Neural cell (in vitro differentiated cells): ENCODE results near the gene CST9. TPM values are rescaled to one million over a fixed set of nuclear protein-coding genes. Genes with fewer than 3 reads are reported as not detected.

Experiments
- H2AFZ ChIP-seq: fragments of 200-600, 300-800 bp; sonication (generic), shearing (Covaris generic); 2 replicates; pipeline ENCODE4 v1.6.0; 2014; ENCODE audit warnings: low read depth, mild to moderate bottlenecking, antibody characterized with exemption, low read length, moderate library complexity
- H3F3A ChIP-seq: fragments of 200-600 bp; shearing (Covaris generic); 2 replicates; pipeline ENCODE4 v1.6.1; 2016; ENCODE audit warnings: mild to moderate bottlenecking, moderate library complexity, mixed read lengths, antibody characterized with exemption, low read length; ENCODE audit not compliant: insufficient read depth, poor library complexity, severe bottlenecking
- H3K27ac ChIP-seq: fragments of 200-600, 300-800 bp; sonication (generic), shearing (Covaris generic); 2 replicates; pipeline ENCODE4 v1.5.1; 2014; ENCODE audit warnings: mild to moderate bottlenecking, low read length, moderate library complexity
- H3K27me3 ChIP-seq: fragments of 300-800, 200-600 bp; sonication (generic), shearing (Covaris generic); 2 replicates; pipeline ENCODE4 v1.6.0; 2014; ENCODE audit warnings: mild to moderate bottlenecking, low read depth, low read length, moderate library complexity; ENCODE audit not compliant: insufficient read depth
- H3K36me3 ChIP-seq: fragments of 300-800, 200-600 bp; sonication (generic), shearing (Covaris generic); 2 replicates; pipeline ENCODE4 v1.5.1; 2014; ENCODE audit warnings: mild to moderate bottlenecking, antibody characterized with exemption, low read length, moderate library complexity; ENCODE audit not compliant: insufficient read depth
- H3K4me2 ChIP-seq: fragments of 300-800, 200-600 bp; sonication (generic), shearing (Covaris generic); 2 replicates; pipeline ENCODE4 v1.6.0; 2014; ENCODE audit warnings: mild to moderate bottlenecking, low read length
- H3K4me3 ChIP-seq: fragments of 300-800, 200-600 bp; sonication (generic), shearing (Covaris generic); 2 replicates; pipeline ENCODE4 v1.5.1; 2014; ENCODE audit warnings: mild to moderate bottlenecking, low read length, moderate library complexity
- H3K79me2 ChIP-seq: fragments of 200-600 bp; shearing (Covaris generic); replicated peaks from 2 replicates; pipeline ENCODE4 v1.6.0; 2014; ENCODE audit warnings: mild to moderate bottlenecking, low read length, moderate library complexity; ENCODE audit not compliant: insufficient read depth
- H3K9ac ChIP-seq: fragments of 300-800, 200-600 bp; sonication (generic), shearing (Covaris generic); 2 replicates; pipeline ENCODE4 v1.6.1; 2016; ENCODE audit warnings: mild to moderate bottlenecking, low read length, mixed read lengths
- H3K9me2 ChIP-seq: fragments of 200-600 bp; shearing (Covaris generic); 2 replicates; pipeline ENCODE4 v1.6.1; 2016; ENCODE audit warnings: mild to moderate bottlenecking, low read length, mixed read lengths; ENCODE audit not compliant: insufficient read depth
- H3K9me3 ChIP-seq: fragments of 200-600, 300-800 bp; sonication (generic), shearing (Covaris generic); 2 replicates; pipeline ENCODE4 v1.6.1; 2016; ENCODE audit warnings: mild to moderate bottlenecking, mixed run types, low read length, moderate library complexity, mixed read lengths
- H4K20me1 ChIP-seq: fragments of 200-600 bp; shearing (Covaris generic); 2 replicates; pipeline ENCODE4 v1.6.1; 2016; ENCODE audit warnings: mild to moderate bottlenecking, mixed run types; ENCODE audit not compliant: insufficient read depth
- CTCF ChIP-seq: fragments of 450-650 bp; IDR thresholded peaks from 2 replicates; pipeline ENCODE4 v1.5.1; 2014; ENCODE audit warnings: antibody characterized with exemption, mild to moderate bottlenecking, moderate library complexity; ENCODE audit not compliant: poor library complexity, severe bottlenecking
- EP300 ChIP-seq: fragments of 450-650 bp; conservative IDR thresholded peaks from 2 replicates; pipeline ENCODE4 v1.6.1; 2014; ENCODE audit warnings: antibody characterized with exemption, mild to moderate bottlenecking, moderate library complexity; ENCODE audit not compliant: poor library complexity, severe bottlenecking
- EZH2 ChIP-seq: fragments of 200-600, 300-800 bp; shearing (Covaris generic), sonication (generic); IDR thresholded peaks from 2 replicates; pipeline ENCODE4 v1.6.1; 2014; ENCODE audit warnings: antibody characterized with exemption, low read length, borderline replicate concordance, mild to moderate bottlenecking; ENCODE audit not compliant: insufficient read depth, poor library complexity, severe bottlenecking
- MXI1 ChIP-seq: fragments of 450-650 bp; conservative IDR thresholded peaks from 2 replicates; pipeline ENCODE4 v1.6.1; 2014; ENCODE audit warnings: antibody characterized with exemption, mild to moderate bottlenecking; ENCODE audit not compliant: poor library complexity, severe bottlenecking
- POLR2AphosphoS5 ChIP-seq: IDR thresholded peaks from 2 replicates; pipeline ENCODE4 v1.6.1; 2012
- RAD21 ChIP-seq: fragments of 450-650 bp; conservative IDR thresholded peaks from 2 replicates; pipeline ENCODE4 v1.6.1; 2014; ENCODE audit warnings: antibody characterized with exemption, mild to moderate bottlenecking, moderate library complexity
- SMC3 ChIP-seq: fragments of 450-650 bp; conservative IDR thresholded peaks from 2 replicates; pipeline ENCODE4 v1.6.1; 2014; ENCODE audit warnings: antibody characterized with exemption, mild to moderate bottlenecking, moderate library complexity; ENCODE audit not compliant: poor library complexity
- TAF1 ChIP-seq: IDR thresholded peaks from 2 replicates; pipeline ENCODE4 v1.6.1; 2012; ENCODE audit warnings: low read depth
- polyA plus RNA-seq: library from polyadenylated mRNA; depleted of rRNA; stranded (reverse); fragments of >200 nt; gene quantifications from 2 replicates; pipeline ENCODE4 v1.2.3, GENCODE V29; 2014
- TF ChIP-seq, protein P1 (sequence below): IDR thresholded peaks from 2 replicates; pipeline ENCODE4 v1.6.1; 2012; ENCODE audit warnings: borderline replicate concordance

Gene CST9
- polyA plus RNA-seq, 1 donor from 2014 or later = not detected

DNA sequence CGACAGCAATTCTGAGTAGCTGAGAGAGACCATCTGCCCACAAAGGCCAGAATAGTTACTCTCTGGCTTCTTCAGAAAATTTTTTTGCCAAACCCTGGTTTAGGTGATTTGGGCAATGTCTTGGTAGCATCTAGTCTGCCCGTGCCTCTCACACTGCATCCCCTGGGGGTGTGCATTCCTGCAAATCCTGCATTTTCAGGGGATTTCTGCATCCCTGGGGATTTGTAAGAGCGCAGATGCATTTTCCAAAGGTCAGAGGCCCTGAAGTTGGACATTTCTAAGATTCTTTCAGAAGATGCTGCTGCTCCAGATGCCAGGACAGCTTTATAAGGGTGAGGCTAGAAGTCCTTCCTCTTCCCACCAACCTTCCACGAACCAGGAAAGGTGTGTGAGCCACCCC is 4.0 kb downstream of the CST9 start:
- no peaks in the 10 kb centered on the region for H3K9me3 ChIP-seq
- no peaks in the 10 kb centered on the region for H4K20me1 ChIP-seq
- H3K79me2 ChIP-seq = no peaks in the 10 kb centered on the region
- no peak overlapping the region for H3K27ac ChIP-seq
- no peak overlapping the region for H2AFZ ChIP-seq
- H3K27me3 ChIP-seq = no peaks in the 10 kb centered on the region
- no peaks in the 10 kb centered on the region for H3K36me3 ChIP-seq
- no peaks in the 10 kb centered on the region for H3F3A ChIP-seq
- no peak overlapping the region for H3K9ac ChIP-seq
- H3K4me2 ChIP-seq = no peak overlapping the region
- no peak overlapping the region for H3K4me3 ChIP-seq
- TF ChIP-seq CTCF (no peak), EP300 (no peak), MXI1 (no peak), TAF1 (no peak), POLR2AphosphoS5 (no peak), RAD21 (no peak), EZH2 (no peak), SMC3 (no peak)
- TF ChIP-seq, protein P1, sequence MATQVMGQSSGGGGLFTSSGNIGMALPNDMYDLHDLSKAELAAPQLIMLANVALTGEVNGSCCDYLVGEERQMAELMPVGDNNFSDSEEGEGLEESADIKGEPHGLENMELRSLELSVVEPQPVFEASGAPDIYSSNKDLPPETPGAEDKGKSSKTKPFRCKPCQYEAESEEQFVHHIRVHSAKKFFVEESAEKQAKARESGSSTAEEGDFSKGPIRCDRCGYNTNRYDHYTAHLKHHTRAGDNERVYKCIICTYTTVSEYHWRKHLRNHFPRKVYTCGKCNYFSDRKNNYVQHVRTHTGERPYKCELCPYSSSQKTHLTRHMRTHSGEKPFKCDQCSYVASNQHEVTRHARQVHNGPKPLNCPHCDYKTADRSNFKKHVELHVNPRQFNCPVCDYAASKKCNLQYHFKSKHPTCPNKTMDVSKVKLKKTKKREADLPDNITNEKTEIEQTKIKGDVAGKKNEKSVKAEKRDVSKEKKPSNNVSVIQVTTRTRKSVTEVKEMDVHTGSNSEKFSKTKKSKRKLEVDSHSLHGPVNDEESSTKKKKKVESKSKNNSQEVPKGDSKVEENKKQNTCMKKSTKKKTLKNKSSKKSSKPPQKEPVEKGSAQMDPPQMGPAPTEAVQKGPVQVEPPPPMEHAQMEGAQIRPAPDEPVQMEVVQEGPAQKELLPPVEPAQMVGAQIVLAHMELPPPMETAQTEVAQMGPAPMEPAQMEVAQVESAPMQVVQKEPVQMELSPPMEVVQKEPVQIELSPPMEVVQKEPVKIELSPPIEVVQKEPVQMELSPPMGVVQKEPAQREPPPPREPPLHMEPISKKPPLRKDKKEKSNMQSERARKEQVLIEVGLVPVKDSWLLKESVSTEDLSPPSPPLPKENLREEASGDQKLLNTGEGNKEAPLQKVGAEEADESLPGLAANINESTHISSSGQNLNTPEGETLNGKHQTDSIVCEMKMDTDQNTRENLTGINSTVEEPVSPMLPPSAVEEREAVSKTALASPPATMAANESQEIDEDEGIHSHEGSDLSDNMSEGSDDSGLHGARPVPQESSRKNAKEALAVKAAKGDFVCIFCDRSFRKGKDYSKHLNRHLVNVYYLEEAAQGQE = no peak
- H3K9me2 ChIP-seq = no peaks in the 10 kb centered on the region

DNA sequence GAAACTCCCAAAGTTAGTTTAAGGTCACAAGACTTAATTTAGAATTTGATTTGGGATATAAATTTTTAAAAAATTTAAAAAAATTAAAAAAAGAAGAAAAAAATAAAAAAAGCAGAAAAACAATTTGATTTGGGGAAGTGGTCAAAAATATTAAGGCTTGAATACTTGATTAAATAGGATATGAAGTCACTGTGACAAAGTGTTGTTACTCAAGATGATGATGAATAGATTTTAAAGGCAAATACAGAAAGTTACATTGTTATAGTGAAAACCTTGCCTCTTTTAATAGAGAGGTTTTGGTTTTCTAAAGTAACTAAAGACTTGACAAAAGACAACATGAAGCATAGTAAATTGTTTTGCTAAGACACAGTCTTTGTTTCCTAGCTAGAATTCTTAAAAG is 7.2 kb downstream of the CST9 start:
- H3K4me3 ChIP-seq = no peak overlapping the region
- no peak overlapping the region for H3K4me2 ChIP-seq
- no peaks in the 10 kb centered on the region for H3K36me3 ChIP-seq
- no peaks in the 10 kb centered on the region for H3F3A ChIP-seq
- no peak overlapping the region for H2AFZ ChIP-seq
- no peaks in the 10 kb centered on the region for H3K9me3 ChIP-seq
- H3K9ac ChIP-seq = no peak overlapping the region
- no peak overlapping the region for H3K27ac ChIP-seq
- H3K27me3 ChIP-seq = no peaks in the 10 kb centered on the region
- no peaks in the 10 kb centered on the region for H3K9me2 ChIP-seq
- H4K20me1 ChIP-seq = no peaks in the 10 kb centered on the region
- no peaks in the 10 kb centered on the region for H3K79me2 ChIP-seq
- TF ChIP-seq RAD21 (no peak), MXI1 (no peak), POLR2AphosphoS5 (no peak), TAF1 (no peak), EP300 (no peak), SMC3 (no peak), EZH2 (no peak), CTCF (no peak)
- TF ChIP-seq, protein P1 = no peak
